ENCODE data around the gene PHLDB1.

Gene PHLDB1

GRCh38 chr11:118628031-118628430 is 20.6 kb downstream of the PHLDB1 start:
- TF ChIP-seq TEAD4 (IDR thresholded peaks at IDR 0.05): no peak
- no peak for TF ChIP-seq ZBTB7A (IDR thresholded peaks at IDR 0.05; ENCODE audit: low read depth)
- TF ChIP-seq FOXM1 (IDR thresholded peaks at IDR 0.05; ENCODE audit: borderline replicate concordance, low read depth): no peak
- TF ChIP-seq TAF1 (IDR thresholded peaks at IDR 0.05; ENCODE audit: low read depth): no peak
- TF ChIP-seq YY1 (IDR thresholded peaks at IDR 0.05; ENCODE audit: low read depth): no peak
- TF ChIP-seq EP300 (IDR thresholded peaks at IDR 0.05; ENCODE audit: borderline replicate concordance): no peak
- TF ChIP-seq RAD21 (IDR thresholded peaks at IDR 0.05; ENCODE audit: low read depth): no peak
- TF ChIP-seq CEBPB (IDR thresholded peaks at IDR 0.05): no peak
- TF ChIP-seq NFIC (IDR thresholded peaks at IDR 0.05): no peak

- no peak for TF ChIP-seq TEAD4 (IDR thresholded peaks at IDR 0.05)
- no peak for TF ChIP-seq RAD21 (IDR thresholded peaks at IDR 0.05; ENCODE audit: low read depth)
- no peak for TF ChIP-seq YY1 (IDR thresholded peaks at IDR 0.05; ENCODE audit: low read depth)
- no peak for TF ChIP-seq NFIC (IDR thresholded peaks at IDR 0.05)
- no peak for TF ChIP-seq TCF12 (IDR thresholded peaks at IDR 0.05; ENCODE audit: low read depth)
- no peak for TF ChIP-seq TAF1 (IDR thresholded peaks at IDR 0.05; ENCODE audit: low read depth)
- no peak for TF ChIP-seq USF1 (IDR thresholded peaks at IDR 0.05)
- TF ChIP-seq REST (IDR thresholded peaks at IDR 0.05; ENCODE audit: low read depth): no peak
- no peak for TF ChIP-seq ZBTB7A (IDR thresholded peaks at IDR 0.05; ENCODE audit: low read depth)
- no peak for TF ChIP-seq EP300 (IDR thresholded peaks at IDR 0.05; ENCODE audit: borderline replicate concordance)
- no peak for TF ChIP-seq MAX (IDR thresholded peaks at IDR 0.05)
- TF ChIP-seq CREB1 (IDR thresholded peaks at IDR 0.05; ENCODE audit: low read depth): no peak
- no peak for TF ChIP-seq FOXM1 (IDR thresholded peaks at IDR 0.05; ENCODE audit: borderline replicate concordance, low read depth)
- TF ChIP-seq EGR1 (IDR thresholded peaks at IDR 0.05): no peak
- TF ChIP-seq CEBPB (IDR thresholded peaks at IDR 0.05): no peak
Measured at GRCh38 chr11:118628432-118628831, 21.0 kb downstream of the PHLDB1 start.

- no peak for TF ChIP-seq TAF1 (IDR thresholded peaks at IDR 0.05; ENCODE audit: low read depth)
- no peak for TF ChIP-seq ZBTB7A (IDR thresholded peaks at IDR 0.05; ENCODE audit: low read depth)
- TF ChIP-seq USF1 (IDR thresholded peaks at IDR 0.05): no peak
- TF ChIP-seq MAX (IDR thresholded peaks at IDR 0.05): no peak
- TF ChIP-seq EGR1 (IDR thresholded peaks at IDR 0.05): no peak
- no peak for TF ChIP-seq TEAD4 (IDR thresholded peaks at IDR 0.05)
- TF ChIP-seq CEBPB (IDR thresholded peaks at IDR 0.05): no peak
- TF ChIP-seq YY1 (IDR thresholded peaks at IDR 0.05; ENCODE audit: low read depth): no peak
- TF ChIP-seq RAD21 (IDR thresholded peaks at IDR 0.05; ENCODE audit: low read depth): no peak
- no peak for TF ChIP-seq EP300 (IDR thresholded peaks at IDR 0.05; ENCODE audit: borderline replicate concordance)
- no peak for TF ChIP-seq TCF12 (IDR thresholded peaks at IDR 0.05; ENCODE audit: low read depth)
- no peak for TF ChIP-seq CREB1 (IDR thresholded peaks at IDR 0.05; ENCODE audit: low read depth)
- TF ChIP-seq NFIC (IDR thresholded peaks at IDR 0.05): no peak
- TF ChIP-seq REST (IDR thresholded peaks at IDR 0.05; ENCODE audit: low read depth): no peak
- no peak for TF ChIP-seq FOXM1 (IDR thresholded peaks at IDR 0.05; ENCODE audit: borderline replicate concordance, low read depth)
Measured at GRCh38 chr11:118628861-118629549, 21.6 kb downstream of the PHLDB1 start.

- TF ChIP-seq EP300 (IDR thresholded peaks at IDR 0.05; ENCODE audit: borderline replicate concordance) (no peak), CEBPB (IDR thresholded peaks at IDR 0.05) (no peak), CREB1 (IDR thresholded peaks at IDR 0.05; ENCODE audit: low read depth) (no peak), NFIC (IDR thresholded peaks at IDR 0.05) (no peak), RAD21 (IDR thresholded peaks at IDR 0.05; ENCODE audit: low read depth) (no peak), TCF12 (IDR thresholded peaks at IDR 0.05; ENCODE audit: low read depth) (no peak), FOXM1 (IDR thresholded peaks at IDR 0.05; ENCODE audit: borderline replicate concordance, low read depth) (no peak), MAX (IDR thresholded peaks at IDR 0.05) (no peak), TEAD4 (IDR thresholded peaks at IDR 0.05) (no peak), YY1 (IDR thresholded peaks at IDR 0.05; ENCODE audit: low read depth) (no peak), USF1 (IDR thresholded peaks at IDR 0.05) (no peak), REST (IDR thresholded peaks at IDR 0.05; ENCODE audit: low read depth) (no peak), EGR1 (IDR thresholded peaks at IDR 0.05) (no peak), TAF1 (IDR thresholded peaks at IDR 0.05; ENCODE audit: low read depth) (no peak), ZBTB7A (IDR thresholded peaks at IDR 0.05; ENCODE audit: low read depth) (no peak)
Measured at GRCh38 chr11:118629761-118630661, 22.6 kb downstream of the PHLDB1 start.
